Measurements from ENCODE around the gene S100A14.
"Not testable (repeated sequence)": the region's sequence is repeated elsewhere in the genome, so short reads cannot be mapped to it uniquely, and the experiment has no call there.

The S100A14 gene

GRCh38 chr1:153586347-153586746, 29.8 kb downstream of the S100A14 start:
- DNase-seq (ENCODE audit: low spot score), result no peak

GRCh38 chr1:153585006-153585405, 31.1 kb downstream of the S100A14 start:
- DNase-seq (ENCODE audit: low spot score), result no peak

DNA sequence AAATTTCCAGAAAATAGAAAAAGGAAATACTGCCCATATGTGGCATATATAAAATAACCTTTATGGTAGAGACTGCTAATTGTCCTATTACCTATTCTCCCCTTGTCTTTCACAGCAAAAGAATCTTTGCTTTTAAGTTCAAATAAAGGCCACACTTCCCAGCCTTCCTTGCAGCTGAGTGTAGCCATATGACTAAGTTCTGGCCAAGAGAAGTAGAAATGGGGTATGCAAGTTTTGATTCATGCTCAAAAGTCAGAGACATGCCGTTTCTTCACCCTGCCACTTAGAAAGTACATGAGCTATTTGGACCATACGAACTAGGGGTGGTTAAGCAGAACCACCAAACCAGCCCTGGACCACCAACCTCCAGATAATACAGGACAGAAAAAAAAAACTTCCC, 32.1 kb downstream of the S100A14 start:
- DNase-seq (ENCODE audit: low spot score), result no peak

- DNase-seq (ENCODE audit: low spot score), result not testable (repeated sequence)
Observed at GRCh38 chr1:153583514-153583913, 32.6 kb downstream of the S100A14 start.

DNA sequence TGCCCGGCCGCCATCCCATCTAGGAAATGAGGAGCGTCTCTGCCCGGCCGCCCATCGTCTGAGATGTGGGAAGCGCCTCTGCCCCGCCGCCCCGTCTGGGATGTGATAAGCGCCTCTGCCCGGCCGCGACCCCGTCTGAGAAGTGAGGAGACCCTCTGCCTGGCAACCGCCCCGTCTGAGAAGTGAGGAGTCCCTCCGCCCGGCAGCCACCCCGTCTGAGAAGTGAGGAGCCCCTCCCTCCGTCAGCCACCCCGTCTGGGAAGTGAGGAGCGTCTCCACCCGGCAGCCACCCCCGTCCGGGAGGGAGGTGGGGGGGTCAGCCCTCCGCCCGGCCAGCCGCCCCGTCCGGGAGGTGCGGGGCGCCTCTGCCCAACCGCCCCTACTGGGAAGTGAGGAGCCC, 33.3 kb downstream of the S100A14 start:
- not testable (repeated sequence) for DNase-seq (ENCODE audit: low spot score)

DNA sequence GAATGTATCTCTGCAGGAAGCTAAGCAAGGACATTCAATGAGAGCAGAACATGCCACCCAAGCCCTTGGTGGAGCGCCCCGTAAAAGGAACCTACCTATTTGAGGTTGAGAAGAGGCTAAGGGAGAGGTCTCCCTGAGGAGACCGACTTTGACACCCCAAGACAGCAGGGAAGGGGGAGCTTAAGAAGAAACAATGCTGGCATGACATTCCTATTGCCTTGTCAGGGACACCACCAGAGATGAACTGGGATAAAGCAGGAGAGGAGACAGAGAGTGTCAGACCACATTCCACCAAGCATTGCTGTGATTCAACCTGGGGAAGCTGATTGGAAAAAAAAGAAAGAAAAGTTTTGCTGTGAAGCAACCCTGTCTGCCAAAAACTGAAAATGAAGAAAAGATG, 37.2 kb downstream of the S100A14 start:
- no peak for DNase-seq (ENCODE audit: low spot score)

GRCh38 chr1:153578490-153578889, 37.6 kb downstream of the S100A14 start:
- no peak for DNase-seq (ENCODE audit: low spot score)

- no peak for DNase-seq (ENCODE audit: low spot score)
Observed at GRCh38 chr1:153577624-153578051, 38.5 kb downstream of the S100A14 start.

- no peak for DNase-seq (ENCODE audit: low spot score)
Observed at GRCh38 chr1:153577138-153577537, 39.0 kb downstream of the S100A14 start.

DNA sequence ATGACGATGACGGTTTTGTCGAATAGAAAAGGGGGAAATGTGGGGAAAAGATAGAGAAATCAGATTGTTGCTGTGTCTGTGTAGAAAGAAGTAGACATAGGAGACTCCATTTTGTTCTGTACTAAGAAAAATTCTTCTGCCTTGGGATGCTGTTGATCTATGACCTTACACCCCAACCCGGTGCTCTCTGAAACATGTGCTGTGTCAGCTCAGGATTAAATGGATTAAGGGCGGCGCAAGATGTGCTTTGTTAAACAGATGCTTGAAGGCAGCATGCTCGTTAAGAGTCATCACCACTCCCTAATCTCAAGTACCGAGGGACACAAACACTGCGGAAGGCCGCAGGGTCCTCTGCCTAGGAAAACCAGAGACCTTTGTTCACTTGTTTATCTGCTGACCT, 40.6 kb downstream of the S100A14 start:
- not testable (repeated sequence) for DNase-seq (ENCODE audit: low spot score)

- DNase-seq (ENCODE audit: low spot score), result not testable (repeated sequence)
Observed at GRCh38 chr1:153575081-153575491, 41.0 kb downstream of the S100A14 start.

- DNase-seq (ENCODE audit: low spot score), result no peak
Observed at GRCh38 chr1:153573351-153573750, 42.8 kb downstream of the S100A14 start.

DNA sequence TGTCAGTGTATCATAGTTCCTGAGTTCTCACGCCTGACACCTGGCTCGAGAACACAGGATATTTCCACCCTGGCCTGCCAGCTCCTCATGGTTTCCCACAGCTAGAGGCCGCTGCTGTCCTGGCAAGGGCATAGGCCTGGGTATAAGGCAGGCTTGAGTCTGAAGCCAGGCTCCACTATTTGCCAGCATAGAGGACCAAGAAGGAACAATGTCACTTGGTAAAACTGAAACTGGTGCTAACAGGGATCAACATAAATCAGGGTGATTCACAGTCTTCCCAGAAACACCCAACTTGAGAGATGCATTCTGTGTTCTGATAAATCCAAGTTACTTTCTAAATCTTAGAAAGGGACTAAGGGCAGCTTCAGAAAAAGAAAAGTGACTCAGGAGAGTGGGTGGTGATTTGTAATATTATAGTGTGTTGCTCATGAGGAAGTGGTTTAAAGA, 43.5 kb downstream of the S100A14 start:
- DNase-seq (ENCODE audit: low spot score), result peak; percentile 50

DNA sequence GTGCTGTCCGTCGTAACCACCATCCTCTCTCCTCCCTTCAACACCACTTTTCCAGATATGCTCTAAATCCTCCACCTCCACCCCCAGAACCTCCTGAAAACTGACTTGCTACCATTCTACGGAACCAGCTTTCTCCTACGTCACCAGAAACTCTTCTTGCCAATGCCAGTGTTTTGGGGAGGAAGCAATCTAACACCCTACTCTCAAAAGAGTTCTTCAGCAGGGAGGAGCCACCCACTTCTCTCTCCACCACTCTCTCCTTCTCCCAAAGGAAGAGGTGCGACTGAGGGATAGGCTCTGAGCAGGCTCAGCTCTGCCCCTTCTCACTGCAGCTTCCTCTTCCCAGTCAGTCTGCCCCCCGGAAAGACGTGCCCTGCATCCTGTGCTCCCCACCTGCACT, 44.4 kb downstream of the S100A14 start:
- DNase-seq (ENCODE audit: low spot score), result no peak

- no peak for DNase-seq (ENCODE audit: low spot score)
Observed at GRCh38 chr1:153570874-153571273, 45.3 kb downstream of the S100A14 start.

GRCh38 chr1:153569465-153569864, 46.7 kb downstream of the S100A14 start:
- DNase-seq (ENCODE audit: low spot score), result no peak

DNA sequence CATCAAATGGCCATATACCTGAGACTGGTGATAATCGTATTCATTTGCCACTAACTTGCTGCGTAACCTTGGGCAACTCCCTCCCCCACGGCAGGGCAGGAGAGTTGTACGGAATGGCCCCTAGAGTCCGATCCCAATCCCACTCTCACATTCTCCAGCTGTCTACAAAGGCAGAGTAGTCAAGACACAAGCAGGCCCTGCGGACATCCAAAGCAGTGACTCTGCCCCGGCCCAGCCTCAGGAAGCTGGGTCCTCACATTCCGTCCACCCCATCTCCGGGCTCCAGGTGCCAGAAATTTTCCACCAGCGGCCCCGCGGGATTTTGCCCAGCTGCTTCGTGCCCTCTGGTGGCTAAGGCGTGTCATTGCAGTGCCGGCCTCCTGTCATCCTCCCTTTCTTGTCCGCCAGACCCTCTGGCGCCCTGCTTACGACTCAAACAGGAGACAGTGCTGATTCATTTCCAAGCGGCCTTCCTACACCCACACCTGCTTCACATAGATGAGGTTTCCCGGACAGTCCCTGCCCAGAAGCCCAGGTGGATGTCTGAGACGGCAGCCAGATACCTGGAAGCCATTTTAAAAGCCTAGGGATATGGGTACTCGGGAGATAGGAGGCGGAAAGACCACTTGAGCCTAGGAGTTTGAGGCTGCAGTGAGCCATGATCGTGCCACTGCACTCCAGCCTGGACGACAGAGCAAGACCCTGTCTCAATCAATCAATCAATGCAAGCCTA, 47.6 kb downstream of the S100A14 start:
- peak; percentile 89 for DNase-seq (ENCODE audit: low spot score)

GRCh38 chr1:153567621-153568366, 48.3 kb downstream of the S100A14 start:
- no peak for DNase-seq (ENCODE audit: low spot score)

DNA sequence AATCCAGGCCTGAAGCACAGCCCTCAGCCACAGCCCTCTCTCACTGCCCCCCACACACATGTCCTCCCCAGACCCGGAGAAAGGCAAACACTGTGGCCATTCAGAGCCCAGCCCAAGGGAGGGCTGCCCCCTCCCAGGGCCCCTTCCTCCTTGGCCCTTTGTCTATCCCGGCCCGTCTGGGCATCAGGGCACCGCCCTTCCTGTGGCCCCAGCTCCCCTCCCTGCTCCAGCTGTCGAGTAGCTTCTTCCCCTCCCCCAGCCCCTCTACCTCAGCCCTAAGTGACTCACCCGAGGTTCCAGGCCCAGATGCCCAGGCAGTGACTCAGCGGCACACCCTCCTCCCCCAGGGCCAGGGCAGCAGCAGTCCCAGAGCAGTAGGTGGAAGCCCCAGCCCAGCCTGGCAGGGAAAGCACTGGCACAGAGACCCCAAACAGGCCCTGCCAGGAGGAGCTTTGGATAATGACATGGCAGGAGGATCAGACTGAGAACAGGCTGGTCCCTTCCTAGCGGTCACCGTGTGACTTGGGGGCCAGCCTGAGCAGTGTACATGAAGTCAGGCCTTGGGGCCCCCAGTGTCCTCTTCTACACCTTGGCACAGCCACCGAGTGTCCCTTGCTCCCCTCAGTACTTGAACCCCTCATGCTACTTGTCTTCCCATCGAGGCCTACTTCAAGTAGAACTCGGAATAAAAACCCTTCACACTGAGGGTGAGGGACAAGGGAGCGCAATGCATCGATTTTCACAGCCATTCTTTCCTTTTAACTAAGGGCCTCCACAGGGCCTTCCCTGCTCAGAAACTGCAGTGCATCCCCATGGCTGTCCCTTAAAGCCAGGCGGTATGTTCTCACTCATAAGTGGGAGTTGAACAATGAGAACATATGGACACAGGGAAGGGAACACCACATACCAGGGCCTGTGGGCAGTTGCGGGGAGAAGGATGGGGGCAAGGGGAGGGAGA, 49.4 kb downstream of the S100A14 start:
- DNase-seq (ENCODE audit: low spot score), result peak; percentile 93

GRCh38 chr1:153565529-153566374, 50.4 kb downstream of the S100A14 start, which contains the start of gene S100A2:
Gene S100A2, minus strand, starts transcription at chr1:153565844. Its CDS starts 1,967 bp downstream, at chr1:153563877.
- peak; percentile 73 for DNase-seq (ENCODE audit: low spot score)

Measured in hematopoietic multipotent progenitor cell treated with erythropoietin and hydrocortisone succinate and interleukin-3 and kit ligand, for 17 days (in vitro differentiated cells).